Measurements from ENCODE around the gene CDH23. TPM values are rescaled to one million over a fixed set of nuclear protein-coding genes. Genes with fewer than 3 reads are reported as not detected.

Gene CDH23
- total and polyA plus RNA-seq, 8 donors: 1.8 to 22.8 (median 3.0) TPM

DNA sequence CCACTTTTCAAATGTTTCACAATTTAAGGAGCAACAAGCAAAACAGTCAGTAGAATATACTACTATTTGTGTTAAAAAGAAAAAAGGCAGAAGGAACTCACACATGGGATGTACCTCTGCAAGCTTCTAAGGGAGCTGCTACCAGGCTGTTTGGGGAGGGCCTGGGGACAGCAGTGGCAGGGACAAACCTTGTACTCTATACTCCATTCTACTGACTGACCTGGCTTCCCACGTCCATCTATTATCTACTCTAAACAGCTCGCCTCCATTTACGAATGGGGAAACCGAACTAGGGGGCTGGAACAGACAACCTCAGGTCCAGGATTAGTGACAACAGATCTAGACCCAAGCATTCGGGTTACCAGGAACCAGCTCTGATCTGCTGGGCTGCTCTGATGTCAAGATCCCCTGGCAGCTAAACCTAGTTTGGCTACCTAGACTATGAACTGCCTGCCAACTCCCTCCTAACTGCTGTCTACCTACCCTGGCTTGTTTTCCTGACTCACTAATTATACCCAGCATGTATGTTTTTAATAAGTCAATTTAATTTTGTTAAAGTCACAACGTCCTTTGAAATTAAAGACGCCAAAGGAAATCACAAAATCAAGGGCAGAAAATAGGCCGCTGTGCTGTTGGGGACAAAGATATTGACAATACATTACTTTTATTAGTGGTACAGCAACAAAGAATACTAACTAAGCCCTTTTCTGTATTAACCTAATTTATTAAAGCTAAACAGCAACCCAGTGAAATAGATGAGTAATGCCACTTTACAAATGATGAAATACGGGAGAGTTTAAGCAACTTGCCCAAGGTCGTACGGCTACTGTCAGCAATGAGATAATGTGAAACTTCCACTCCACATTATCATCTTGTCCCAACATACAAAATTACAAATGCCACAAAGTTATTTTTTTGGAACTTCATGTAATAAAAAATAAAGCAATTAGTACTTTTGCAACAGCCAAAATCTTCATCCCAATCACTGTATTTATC, 449.0 kb downstream of the CDH23 start:
- Histone ChIP-seq H3K4me3 (peak overlapping the region in 1 of 2 donors; percentile 99), H3K4me1 (peaks cover 13 to 93% of the 10 kb centered on the region in 2 donors), H3K36me3 (peaks cover 0 to 12% of the 10 kb centered on the region in 2 donors), H3K27me3 (no peaks in the 10 kb centered on the region), H3K9me3 (no peaks in the 10 kb centered on the region), H3K27ac (peak overlapping the region; percentile 2 to 22)
- ATAC-seq: no peak
- no peak for DNase-seq
- TF ChIP-seq, protein P1, sequence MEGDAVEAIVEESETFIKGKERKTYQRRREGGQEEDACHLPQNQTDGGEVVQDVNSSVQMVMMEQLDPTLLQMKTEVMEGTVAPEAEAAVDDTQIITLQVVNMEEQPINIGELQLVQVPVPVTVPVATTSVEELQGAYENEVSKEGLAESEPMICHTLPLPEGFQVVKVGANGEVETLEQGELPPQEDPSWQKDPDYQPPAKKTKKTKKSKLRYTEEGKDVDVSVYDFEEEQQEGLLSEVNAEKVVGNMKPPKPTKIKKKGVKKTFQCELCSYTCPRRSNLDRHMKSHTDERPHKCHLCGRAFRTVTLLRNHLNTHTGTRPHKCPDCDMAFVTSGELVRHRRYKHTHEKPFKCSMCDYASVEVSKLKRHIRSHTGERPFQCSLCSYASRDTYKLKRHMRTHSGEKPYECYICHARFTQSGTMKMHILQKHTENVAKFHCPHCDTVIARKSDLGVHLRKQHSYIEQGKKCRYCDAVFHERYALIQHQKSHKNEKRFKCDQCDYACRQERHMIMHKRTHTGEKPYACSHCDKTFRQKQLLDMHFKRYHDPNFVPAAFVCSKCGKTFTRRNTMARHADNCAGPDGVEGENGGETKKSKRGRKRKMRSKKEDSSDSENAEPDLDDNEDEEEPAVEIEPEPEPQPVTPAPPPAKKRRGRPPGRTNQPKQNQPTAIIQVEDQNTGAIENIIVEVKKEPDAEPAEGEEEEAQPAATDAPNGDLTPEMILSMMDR (IDR thresholded peaks at IDR 0.05): no peak
- intact Hi-C loops (cut with DNase I): no loop called here

DNA sequence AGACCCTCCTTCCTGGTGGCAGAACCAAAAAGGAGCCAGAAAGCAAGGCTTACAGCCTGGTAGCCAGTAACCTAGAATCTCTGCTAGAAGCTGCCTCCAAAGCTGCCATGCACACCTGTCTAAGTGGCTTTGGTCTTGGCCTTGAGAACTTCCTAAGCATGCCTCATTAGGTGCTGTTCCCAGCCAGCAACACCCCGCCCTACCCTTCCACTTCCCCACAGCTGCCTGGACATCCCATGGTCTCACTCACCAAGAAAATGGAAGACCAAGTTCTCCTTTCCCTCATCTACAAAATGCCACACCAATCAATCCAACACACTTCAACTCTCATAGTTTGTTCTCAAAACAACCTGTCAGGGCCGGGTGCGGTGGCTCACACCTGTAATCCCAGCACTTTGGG, 450.1 kb downstream of the CDH23 start:
- H3K4me3 ChIP-seq: peak overlapping the region in 1 of 2 donors; percentile 99
- no peaks in the 10 kb centered on the region for H3K9me3 ChIP-seq
- peaks cover 0 to 8% of the 10 kb centered on the region in 2 donors for H3K36me3 ChIP-seq
- H3K27me3 ChIP-seq: no peaks in the 10 kb centered on the region
- intact Hi-C loops (cut with DNase I): no loop called here
- peak overlapping the region in 1 of 2 donors; percentile 22 for H3K27ac ChIP-seq
- peaks cover 18 to 89% of the 10 kb centered on the region in 2 donors for H3K4me1 ChIP-seq
- ATAC-seq: no peak
- TF ChIP-seq, protein P1 (IDR thresholded peaks at IDR 0.05): no peak
- DNase-seq: no peak

DNA sequence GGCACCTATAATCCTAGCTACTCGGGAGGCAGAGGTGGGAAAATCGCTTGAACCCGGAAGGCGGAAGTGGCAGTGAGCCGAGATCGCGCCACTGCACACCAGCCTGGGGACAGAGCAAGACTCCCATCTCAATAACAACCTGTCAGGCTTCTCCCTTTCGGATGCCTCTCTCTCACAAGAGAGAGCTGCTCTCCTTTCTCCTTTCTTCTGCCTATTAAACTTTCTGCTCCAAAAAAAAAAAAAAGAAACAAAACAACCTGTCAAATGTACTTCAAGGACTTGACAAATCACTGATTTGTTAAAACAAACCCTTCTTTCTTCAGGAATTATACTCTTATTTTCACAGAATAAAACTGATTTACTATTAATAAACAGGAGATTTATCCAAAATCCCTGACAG, 450.7 kb downstream of the CDH23 start:
- intact Hi-C loops (cut with DNase I): no loop called here
- peak overlapping the region in 1 of 2 donors; percentile 99 for H3K4me3 ChIP-seq
- H3K27me3 ChIP-seq: no peaks in the 10 kb centered on the region
- no peak for ATAC-seq
- H3K27ac ChIP-seq: peak overlapping the region in 1 of 2 donors; percentile 37
- no peaks in the 10 kb centered on the region for H3K9me3 ChIP-seq
- TF ChIP-seq, protein P1 (IDR thresholded peaks at IDR 0.05): no peak
- peaks cover 0 to 8% of the 10 kb centered on the region in 2 donors for H3K36me3 ChIP-seq
- DNase-seq: no peak
- H3K4me1 ChIP-seq: peaks cover 18 to 89% of the 10 kb centered on the region in 2 donors

DNA sequence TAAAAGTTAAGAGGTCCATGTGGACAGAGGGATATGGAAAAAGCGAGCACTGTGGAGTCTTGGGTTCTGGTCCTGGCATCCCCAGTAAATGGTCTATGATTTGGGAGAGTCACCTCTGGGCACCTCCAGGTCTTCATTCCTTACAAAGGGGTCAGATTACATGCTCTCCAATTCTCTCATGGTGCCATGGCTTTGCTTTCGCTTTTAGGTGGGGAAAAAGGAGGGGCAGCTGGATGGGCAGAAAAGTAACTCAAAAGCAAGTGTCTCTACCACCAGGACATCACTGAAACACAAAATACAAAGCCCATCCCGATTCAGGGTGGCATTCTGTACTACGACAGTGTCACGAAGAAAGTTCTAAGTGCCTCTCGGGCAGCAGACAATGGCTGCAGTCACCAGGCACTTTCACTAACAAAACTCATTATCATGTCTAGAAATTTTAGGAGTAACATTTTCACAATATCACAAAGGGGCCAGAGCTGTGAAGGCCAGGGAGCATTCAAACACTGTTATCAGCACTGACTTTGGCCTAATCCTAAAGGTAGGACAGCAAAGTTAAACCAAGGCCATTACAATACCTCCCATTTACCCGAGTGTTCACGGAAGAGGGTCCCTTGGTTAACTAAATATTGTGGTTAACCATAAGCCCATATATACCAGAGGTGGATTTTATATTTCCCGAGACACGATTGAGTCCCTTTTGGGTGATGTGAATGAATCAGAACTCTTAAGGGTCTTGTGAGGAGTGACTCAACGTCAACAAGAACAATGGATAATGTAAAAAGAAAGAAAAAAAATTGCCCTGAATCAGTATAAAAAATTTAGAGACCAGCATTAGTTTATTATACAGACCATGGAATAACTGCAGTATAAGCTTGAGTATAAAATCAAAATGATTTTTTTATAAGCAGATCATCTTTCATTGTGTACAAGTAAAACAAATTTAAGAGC, 451.9 kb downstream of the CDH23 start:
- intact Hi-C loops (cut with DNase I): no loop called here
- ATAC-seq (no peak), DNase-seq (no peak)
- H3K4me1 ChIP-seq: peaks cover 18 to 88% of the 10 kb centered on the region in 2 donors
- peak overlapping the region; percentile 5 to 99 for H3K4me3 ChIP-seq
- peak overlapping the region in 1 of 2 donors; percentile 93 for H3K27ac ChIP-seq
- H3K9me3 ChIP-seq: no peaks in the 10 kb centered on the region
- H3K36me3 ChIP-seq: peaks cover 0 to 8% of the 10 kb centered on the region in 2 donors
- TF ChIP-seq, protein P1 (IDR thresholded peaks at IDR 0.05): no peak
- H3K27me3 ChIP-seq: no peaks in the 10 kb centered on the region
